HepG2 (cell line): ENCODE results near the gene TMEM9B. TPM values are rescaled to one million over a fixed set of nuclear protein-coding genes. Genes with fewer than 3 reads are reported as not detected.

Source experiments
- ARHGAP35 ChIP-seq: sonication (generic); formaldehyde crosslinking; IDR thresholded peaks from 2 replicates; pipeline ENCODE4 v1.9.0; 2022; ENCODE audit warnings: mild to moderate bottlenecking, inconsistent platforms, moderate library complexity, missing genetic modification reagents, borderline replicate concordance
- BORCS8-MEF2B ChIP-seq: sonication (generic); formaldehyde crosslinking; IDR thresholded peaks from 2 replicates; pipeline ENCODE4 v1.8.0; 2022; ENCODE audit warnings: mild to moderate bottlenecking, missing genetic modification reagents
- CBX2 ChIP-seq, 2 experiments: fragments of 200-600 bp in 1 of 2; sonication (generic); formaldehyde crosslinking in 1 of 2; IDR thresholded peaks; 2 replicates each; pipeline versions ENCODE4 v1.7.0 to v1.8.1; 2018 to 2022; ENCODE audit warnings: low read depth in 2 of 2, low read length in 1 of 2, mild to moderate bottlenecking in 1 of 2, missing genetic modification reagents in 1 of 2
- FLYWCH1 ChIP-seq: sonication (generic); formaldehyde crosslinking; IDR thresholded peaks from 2 replicates; pipeline ENCODE4 v1.8.1; 2023; ENCODE audit warnings: mild to moderate bottlenecking, missing genetic modification reagents
- KLF11 ChIP-seq: IDR thresholded peaks from 2 replicates; pipeline ENCODE4 v1.6.1; 2016; ENCODE audit warnings: missing compliant biosample characterization
- LCORL ChIP-seq, 2 experiments: fragments of 450-650 bp in 1 of 2; sonication (generic) in 1 of 2; formaldehyde crosslinking in 1 of 2; IDR thresholded peaks; 2 replicates each; pipeline versions ENCODE4 v1.5.0 to v1.6.1; 2017 to 2020; ENCODE audit warnings: antibody characterized with exemption in 1 of 2, missing genetic modification reagents in 1 of 2
- PCBP2 ChIP-seq: fragments of 200-400 bp; formaldehyde crosslinking; optimal IDR thresholded peaks from 2 replicates; pipeline ENCODE3; 2018; ENCODE audit warnings: low read length, low read depth; ENCODE audit not compliant: poor library complexity, severe bottlenecking
- PPARG ChIP-seq: conservative IDR thresholded peaks from 2 replicates; pipeline ENCODE4 v1.6.1; 2016; ENCODE audit warnings: missing biosample characterization, missing genetic modification reagents
- TCF7 ChIP-seq: sonication (generic); IDR thresholded peaks from 2 replicates; pipeline ENCODE4 v1.6.1; 2016; ENCODE audit warnings: antibody characterized with exemption, low read depth
- ZNF251 ChIP-seq: sonication (generic); formaldehyde crosslinking; IDR thresholded peaks from 2 replicates; pipeline ENCODE4 v1.9.0; 2021; ENCODE audit warnings: mild to moderate bottlenecking, missing genetic modification reagents
- ZNF607 ChIP-seq: sonication (generic); formaldehyde crosslinking; IDR thresholded peaks from 2 replicates; pipeline ENCODE4 v1.5.1; 2020; ENCODE audit warnings: missing genetic modification reagents, mild to moderate bottlenecking, borderline replicate concordance
- ZNF724P ChIP-seq: sonication (generic); formaldehyde crosslinking; IDR thresholded peaks from 2 replicates; pipeline ENCODE4 v1.8.0; 2022; ENCODE audit warnings: missing genetic modification reagents, borderline replicate concordance
- polyA plus RNA-seq, 8 experiments: library from polyadenylated mRNA; depleted of rRNA in 3 of 8; stranded (reverse) in 7 of 8; unstranded in 1 of 8; fragments of >200 nt; fragmentation: Illumina TruSeq in 4 of 8; extraction: Trizol in 4 of 8; gene quantifications; 2 replicates each; pipeline versions ENCODE4 v1.2.1 to v1.2.3, GENCODE V29; 2011 to 2016; ENCODE audit warnings: low read depth in 4 of 8, missing spikeins in 1 of 8, mixed read lengths in 1 of 8; ENCODE audit not compliant: insufficient read depth in 1 of 8
- total RNA-seq, 5 experiments: library from RNA; depleted of rRNA; stranded (reverse); fragments of >200 nt; fragmentation: Illumina TruSeq; extraction: Trizol; gene quantifications; 2 replicates each; pipeline ENCODE4 v1.2.3, GENCODE V29; 2016; ENCODE audit warnings: low read depth in 1 of 5
- TF ChIP-seq, protein P1 (sequence below): sonication (generic); formaldehyde crosslinking; IDR thresholded peaks from 2 replicates; pipeline ENCODE4 v1.4.0; 2020; ENCODE audit warnings: missing genetic modification reagents
- TF ChIP-seq, protein P2 (sequence below): sonication (generic); formaldehyde crosslinking; IDR thresholded peaks from 2 replicates; pipeline ENCODE4 v1.8.0; 2022; ENCODE audit warnings: low read depth, missing genetic modification reagents
- TF ChIP-seq, protein P3 (sequence below): sonication (generic); formaldehyde crosslinking; IDR thresholded peaks from 2 replicates; pipeline ENCODE4 v1.4.0; 2020; ENCODE audit warnings: mild to moderate bottlenecking, missing genetic modification reagents
- TF ChIP-seq, protein P4 (sequence below): sonication (generic); formaldehyde crosslinking; IDR thresholded peaks from 2 replicates; pipeline ENCODE4 v1.4.0; 2020; ENCODE audit warnings: low read depth, missing genetic modification reagents
- TF ChIP-seq, protein P5 (sequence below): sonication (generic); formaldehyde crosslinking; IDR thresholded peaks from 2 replicates; pipeline ENCODE4 v1.4.0; 2020; ENCODE audit warnings: missing genetic modification reagents

Gene TMEM9B
- total and polyA plus RNA-seq, 2 of the 13 experiments (the other 11 are each of a cell fraction or from before 2014, with no cell fraction given) = 12.4 to 20.8 TPM

DNA sequence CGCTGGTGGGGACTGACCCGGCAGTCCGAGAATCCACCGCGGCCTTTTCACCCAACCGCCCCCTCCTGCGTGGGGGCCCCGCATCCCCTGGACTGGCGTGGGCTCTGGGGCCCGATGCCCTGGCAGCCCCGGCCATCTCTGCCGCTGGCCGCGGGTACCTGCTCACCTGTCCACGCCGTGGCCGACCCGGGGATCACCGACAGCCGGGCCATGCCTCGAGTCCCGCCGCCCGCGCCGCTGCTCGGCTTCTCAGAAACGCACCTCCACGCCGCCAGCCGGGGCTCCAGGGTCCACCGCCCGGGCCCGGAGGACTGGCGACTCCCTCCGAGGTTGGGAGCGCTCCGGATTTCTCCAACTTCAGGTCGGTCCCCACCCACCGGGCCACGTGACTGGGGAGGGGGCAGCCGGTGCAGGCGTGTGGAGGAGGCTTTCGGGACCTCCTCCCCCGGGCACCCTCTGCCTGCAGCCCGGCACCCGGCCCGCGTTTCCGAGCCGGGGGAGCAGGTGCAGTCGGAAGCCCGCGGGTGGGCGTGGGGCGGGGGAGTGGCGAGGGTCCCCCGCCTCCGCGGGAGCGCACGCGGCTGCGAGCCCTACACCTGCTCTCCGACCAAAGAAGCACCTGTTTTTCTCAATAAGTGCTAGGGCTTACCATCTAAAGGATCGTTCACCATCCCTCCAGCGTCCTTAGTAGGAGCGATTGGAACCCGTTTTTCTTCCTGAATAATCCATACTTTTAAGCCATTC, 40.1 kb upstream of the TMEM9B start (continued):
- TF ChIP-seq TCF7 = no peak
- TF ChIP-seq, protein P1, sequence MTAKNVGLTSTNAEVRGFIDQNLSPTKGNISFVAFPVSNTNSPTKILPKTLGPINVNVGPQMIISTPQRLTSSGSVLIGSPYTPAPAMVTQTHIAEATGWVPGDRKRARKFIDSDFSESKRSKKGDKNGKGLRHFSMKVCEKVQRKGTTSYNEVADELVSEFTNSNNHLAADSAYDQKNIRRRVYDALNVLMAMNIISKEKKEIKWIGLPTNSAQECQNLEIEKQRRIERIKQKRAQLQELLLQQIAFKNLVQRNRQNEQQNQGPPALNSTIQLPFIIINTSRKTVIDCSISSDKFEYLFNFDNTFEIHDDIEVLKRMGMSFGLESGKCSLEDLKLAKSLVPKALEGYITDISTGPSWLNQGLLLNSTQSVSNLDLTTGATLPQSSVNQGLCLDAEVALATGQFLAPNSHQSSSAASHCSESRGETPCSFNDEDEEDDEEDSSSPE (CRISPR knock-in tag) = no peak
- TF ChIP-seq, protein P2, sequence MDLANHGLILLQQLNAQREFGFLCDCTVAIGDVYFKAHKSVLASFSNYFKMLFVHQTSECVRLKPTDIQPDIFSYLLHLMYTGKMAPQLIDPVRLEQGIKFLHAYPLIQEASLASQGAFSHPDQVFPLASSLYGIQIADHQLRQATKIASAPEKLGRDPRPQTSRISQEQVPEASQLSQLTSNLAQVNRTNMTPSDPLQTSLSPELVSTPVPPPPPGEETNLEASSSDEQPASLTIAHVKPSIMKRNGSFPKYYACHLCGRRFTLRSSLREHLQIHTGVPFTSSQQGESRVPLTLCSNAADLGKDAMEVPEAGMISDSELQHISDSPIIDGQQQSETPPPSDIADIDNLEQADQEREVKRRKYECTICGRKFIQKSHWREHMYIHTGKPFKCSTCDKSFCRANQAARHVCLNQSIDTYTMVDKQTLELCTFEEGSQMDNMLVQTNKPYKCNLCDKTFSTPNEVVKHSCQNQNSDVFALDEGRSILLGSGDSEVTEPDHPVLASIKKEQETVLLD (CRISPR knock-in tag) = no peak
- no peak for TF ChIP-seq PPARG (CRISPR knock-in tag)
- TF ChIP-seq ZNF724P (CRISPR knock-in tag) = no peak
- no peak for TF ChIP-seq ARHGAP35 (CRISPR knock-in tag)
- no peak for TF ChIP-seq LCORL (IDR thresholded peaks at IDR 0.05)
- peak; percentile 23; the same call in 1 of the 2 replicates for TF ChIP-seq LCORL (CRISPR knock-in tag; IDR thresholded peaks at IDR 0.05)
- TF ChIP-seq PCBP2 = no peak
- no peak for TF ChIP-seq FLYWCH1 (CRISPR knock-in tag)
- peak; percentile 54; the same call in 1 of the 2 replicates for TF ChIP-seq ZNF607
- TF ChIP-seq ZNF251 (CRISPR knock-in tag) = no peak
- TF ChIP-seq, protein P3, sequence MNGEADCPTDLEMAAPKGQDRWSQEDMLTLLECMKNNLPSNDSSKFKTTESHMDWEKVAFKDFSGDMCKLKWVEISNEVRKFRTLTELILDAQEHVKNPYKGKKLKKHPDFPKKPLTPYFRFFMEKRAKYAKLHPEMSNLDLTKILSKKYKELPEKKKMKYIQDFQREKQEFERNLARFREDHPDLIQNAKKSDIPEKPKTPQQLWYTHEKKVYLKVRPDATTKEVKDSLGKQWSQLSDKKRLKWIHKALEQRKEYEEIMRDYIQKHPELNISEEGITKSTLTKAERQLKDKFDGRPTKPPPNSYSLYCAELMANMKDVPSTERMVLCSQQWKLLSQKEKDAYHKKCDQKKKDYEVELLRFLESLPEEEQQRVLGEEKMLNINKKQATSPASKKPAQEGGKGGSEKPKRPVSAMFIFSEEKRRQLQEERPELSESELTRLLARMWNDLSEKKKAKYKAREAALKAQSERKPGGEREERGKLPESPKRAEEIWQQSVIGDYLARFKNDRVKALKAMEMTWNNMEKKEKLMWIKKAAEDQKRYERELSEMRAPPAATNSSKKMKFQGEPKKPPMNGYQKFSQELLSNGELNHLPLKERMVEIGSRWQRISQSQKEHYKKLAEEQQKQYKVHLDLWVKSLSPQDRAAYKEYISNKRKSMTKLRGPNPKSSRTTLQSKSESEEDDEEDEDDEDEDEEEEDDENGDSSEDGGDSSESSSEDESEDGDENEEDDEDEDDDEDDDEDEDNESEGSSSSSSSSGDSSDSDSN (CRISPR knock-in tag) = peak; percentile 19; the same call in 1 of the 2 replicates
- TF ChIP-seq BORCS8-MEF2B (CRISPR knock-in tag) = no peak
- TF ChIP-seq, protein P4, sequence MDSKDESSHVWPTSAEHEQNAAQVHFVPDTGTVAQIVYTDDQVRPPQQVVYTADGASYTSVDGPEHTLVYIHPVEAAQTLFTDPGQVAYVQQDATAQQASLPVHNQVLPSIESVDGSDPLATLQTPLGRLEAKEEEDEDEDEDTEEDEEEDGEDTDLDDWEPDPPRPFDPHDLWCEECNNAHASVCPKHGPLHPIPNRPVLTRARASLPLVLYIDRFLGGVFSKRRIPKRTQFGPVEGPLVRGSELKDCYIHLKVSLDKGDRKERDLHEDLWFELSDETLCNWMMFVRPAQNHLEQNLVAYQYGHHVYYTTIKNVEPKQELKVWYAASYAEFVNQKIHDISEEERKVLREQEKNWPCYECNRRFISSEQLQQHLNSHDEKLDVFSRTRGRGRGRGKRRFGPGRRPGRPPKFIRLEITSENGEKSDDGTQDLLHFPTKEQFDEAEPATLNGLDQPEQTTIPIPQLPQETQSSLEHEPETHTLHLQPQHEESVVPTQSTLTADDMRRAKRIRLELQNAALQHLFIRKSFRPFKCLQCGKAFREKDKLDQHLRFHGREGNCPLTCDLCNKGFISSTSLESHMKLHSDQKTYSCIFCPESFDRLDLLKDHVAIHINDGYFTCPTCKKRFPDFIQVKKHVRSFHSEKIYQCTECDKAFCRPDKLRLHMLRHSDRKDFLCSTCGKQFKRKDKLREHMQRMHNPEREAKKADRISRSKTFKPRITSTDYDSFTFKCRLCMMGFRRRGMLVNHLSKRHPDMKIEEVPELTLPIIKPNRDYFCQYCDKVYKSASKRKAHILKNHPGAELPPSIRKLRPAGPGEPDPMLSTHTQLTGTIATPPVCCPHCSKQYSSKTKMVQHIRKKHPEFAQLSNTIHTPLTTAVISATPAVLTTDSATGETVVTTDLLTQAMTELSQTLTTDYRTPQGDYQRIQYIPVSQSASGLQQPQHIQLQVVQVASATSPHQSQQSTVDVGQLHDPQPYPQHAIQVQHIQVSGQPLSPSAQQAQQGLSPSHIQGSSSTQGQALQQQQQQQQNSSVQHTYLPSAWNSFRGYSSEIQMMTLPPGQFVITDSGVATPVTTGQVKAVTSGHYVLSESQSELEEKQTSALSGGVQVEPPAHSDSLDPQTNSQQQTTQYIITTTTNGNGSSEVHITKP (CRISPR knock-in tag) = no peak
- no peak for TF ChIP-seq KLF11 (CRISPR knock-in tag)
- TF ChIP-seq, protein P5, sequence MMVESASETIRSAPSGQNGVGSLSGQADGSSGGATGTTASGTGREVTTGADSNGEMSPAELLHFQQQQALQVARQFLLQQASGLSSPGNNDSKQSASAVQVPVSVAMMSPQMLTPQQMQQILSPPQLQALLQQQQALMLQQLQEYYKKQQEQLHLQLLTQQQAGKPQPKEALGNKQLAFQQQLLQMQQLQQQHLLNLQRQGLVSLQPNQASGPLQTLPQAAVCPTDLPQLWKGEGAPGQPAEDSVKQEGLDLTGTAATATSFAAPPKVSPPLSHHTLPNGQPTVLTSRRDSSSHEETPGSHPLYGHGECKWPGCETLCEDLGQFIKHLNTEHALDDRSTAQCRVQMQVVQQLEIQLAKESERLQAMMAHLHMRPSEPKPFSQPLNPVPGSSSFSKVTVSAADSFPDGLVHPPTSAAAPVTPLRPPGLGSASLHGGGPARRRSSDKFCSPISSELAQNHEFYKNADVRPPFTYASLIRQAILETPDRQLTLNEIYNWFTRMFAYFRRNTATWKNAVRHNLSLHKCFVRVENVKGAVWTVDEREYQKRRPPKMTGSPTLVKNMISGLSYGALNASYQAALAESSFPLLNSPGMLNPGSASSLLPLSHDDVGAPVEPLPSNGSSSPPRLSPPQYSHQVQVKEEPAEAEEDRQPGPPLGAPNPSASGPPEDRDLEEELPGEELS (CRISPR knock-in tag) = no peak
- no peak for TF ChIP-seq CBX2 (IDR thresholded peaks at IDR 0.05; ENCODE audit: low read depth, low read length)
- TF ChIP-seq CBX2 (CRISPR knock-in tag; IDR thresholded peaks at IDR 0.05; ENCODE audit: low read depth) = no peak
